ENCODE results near the gene PIGA.

Gene PIGA

DNA sequence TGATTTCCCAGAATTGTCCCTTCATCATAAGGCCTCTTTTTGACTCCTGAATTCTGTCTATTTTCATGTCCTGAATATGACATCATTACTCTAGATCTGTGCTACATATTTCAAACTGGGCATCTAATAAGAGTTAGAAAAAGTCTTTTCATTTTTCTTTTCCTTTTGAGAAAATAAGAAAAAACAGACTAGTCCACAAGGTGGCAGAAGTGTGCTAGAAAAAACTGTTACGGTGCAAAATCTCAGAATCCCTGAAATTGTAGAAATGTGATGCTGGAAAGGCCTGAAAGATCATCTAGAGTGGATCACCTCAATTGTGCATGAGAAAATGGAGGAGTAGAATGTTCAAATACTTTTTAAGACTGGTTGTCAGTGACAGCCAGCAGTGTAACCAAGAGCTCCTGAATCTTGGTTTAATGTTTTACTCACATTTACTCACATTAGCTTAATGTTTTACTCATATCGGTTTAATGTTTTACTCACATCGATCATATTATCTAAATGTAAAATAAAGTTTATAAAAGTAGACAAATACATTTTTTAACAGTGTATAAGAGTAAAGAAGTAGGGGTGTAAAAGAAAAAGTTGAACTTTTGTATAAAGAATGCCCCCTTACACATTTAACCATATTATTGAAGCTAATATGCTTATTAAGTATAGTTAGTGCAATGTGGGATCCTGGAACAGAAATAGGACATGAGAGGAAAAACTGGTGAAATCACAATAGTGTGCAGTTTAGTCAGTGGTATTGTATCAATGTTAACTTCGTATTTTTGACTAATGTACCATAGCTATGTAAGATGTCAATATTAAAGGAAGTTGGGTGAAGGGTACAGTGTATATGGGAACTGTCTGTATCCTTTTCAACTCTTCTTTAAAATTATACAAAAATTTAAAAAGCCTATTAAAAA lies 35.1 kb downstream of the PIGA start:
- ChIA-PET POLR2A (no interaction called here), CTCF (interaction anchor here (0.9 to 1.9 kb wide), 10 partner anchors 8 to 168 kb away, joined by 3 to 9 read pairs (median 4); no protein-coding TSS in a partner anchor)
- no peak for DNase-seq (ENCODE audit: low read depth, low spot score)
- TF ChIP-seq CTCF (IDR thresholded peaks at IDR 0.05; ENCODE audit: insufficient read depth, low read length, missing control alignments) = no peak
- H3K4me3 ChIP-seq (ENCODE audit: low read depth, low read length) = no peak overlapping the region

DNA sequence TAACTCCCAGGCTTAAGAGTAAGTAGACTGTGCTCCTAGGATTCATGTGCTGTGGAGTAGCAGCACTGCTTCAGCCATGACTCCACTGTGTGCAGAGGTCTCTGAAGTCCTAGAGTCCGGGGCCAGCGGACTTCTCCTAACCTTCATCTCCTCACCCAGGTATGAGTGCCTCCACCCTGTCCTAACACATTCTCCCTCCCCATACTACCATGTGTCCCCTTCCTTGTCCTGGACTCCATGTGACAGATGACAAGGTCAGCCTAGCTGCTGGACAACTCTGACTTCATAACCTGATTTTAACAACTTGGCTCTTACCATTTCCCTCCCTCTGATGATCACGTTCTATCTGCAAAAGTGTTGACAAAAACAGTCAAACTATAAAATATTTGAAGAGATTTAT lies 36.5 kb downstream of the PIGA start:
- DNase-seq (ENCODE audit: low read depth, low spot score) = no peak
- TF ChIP-seq CTCF (IDR thresholded peaks at IDR 0.05; ENCODE audit: insufficient read depth, low read length, missing control alignments) = no peak
- CTCF ChIA-PET = no interaction called here
- POLR2A ChIA-PET = no interaction called here
- H3K4me3 ChIP-seq (ENCODE audit: low read depth, low read length) = no peak overlapping the region

DNA sequence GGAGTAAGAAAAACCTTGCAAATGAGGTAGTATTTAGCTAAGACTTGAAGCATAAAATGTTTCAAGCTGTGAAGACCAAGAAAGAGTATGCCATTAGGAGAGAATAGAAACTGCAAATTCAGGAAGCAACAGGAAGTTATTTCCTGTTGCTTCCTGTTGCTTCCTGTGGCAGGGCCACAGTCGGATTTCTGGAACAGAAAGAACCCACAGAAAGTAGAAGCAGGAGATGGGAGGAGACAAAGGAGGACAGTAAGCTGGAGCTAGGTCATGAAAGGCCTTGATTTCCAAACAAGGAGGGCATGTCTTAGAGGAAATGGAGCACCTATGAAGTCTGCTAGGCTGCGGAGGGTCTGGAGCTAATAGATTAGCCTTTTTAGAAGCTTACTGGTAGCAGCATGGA lies 37.1 kb downstream of the PIGA start:
- DNase-seq (ENCODE audit: low read depth, low spot score) = no peak
- no peak for TF ChIP-seq CTCF (IDR thresholded peaks at IDR 0.05; ENCODE audit: insufficient read depth, low read length, missing control alignments)
- H3K4me3 ChIP-seq (ENCODE audit: low read depth, low read length) = no peak overlapping the region
- ChIA-PET POLR2A (no interaction called here), CTCF (no interaction called here)

DNA sequence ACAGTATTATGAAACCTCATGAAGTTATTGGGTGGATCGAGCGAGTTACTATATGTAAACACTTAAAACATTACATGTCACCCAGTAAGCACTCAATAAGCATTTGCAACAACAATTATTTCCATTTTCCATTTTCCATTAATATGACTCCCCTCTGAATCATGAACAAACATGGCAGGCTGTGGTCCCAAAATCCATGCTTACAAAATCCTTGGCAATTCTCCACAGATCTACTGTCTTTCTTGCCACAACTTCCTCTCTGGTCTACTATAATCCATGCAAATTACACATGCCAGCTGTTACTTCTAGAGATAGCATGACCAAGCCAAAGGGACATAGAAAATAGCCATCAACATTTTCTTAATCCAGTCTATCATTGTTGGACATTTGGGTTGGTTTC lies 41.9 kb downstream of the PIGA start:
- CTCF ChIA-PET = no interaction called here
- H3K4me3 ChIP-seq (ENCODE audit: low read depth, low read length) = no peak overlapping the region
- DNase-seq (ENCODE audit: low read depth, low spot score) = no peak
- POLR2A ChIA-PET = no interaction called here
- no peak for TF ChIP-seq CTCF (IDR thresholded peaks at IDR 0.05; ENCODE audit: insufficient read depth, low read length, missing control alignments)

DNA sequence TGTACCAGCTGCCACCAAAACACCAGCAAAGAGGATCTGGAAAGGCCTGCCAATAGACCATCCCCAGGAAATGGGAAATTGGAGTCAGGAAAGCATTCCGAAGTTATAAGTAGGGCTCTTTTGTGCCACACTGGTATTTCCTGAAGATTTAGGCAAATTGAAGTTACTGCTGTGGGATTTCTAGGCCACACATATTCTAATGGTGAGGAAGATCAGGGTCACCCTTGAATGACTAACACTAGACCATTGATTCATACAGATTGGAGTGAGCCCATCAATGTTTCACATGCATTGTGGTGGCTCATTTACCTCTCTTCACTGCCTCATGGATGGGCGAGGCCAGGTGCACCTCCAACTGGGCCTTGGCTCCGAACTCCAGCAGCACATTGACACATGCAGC lies 42.5 kb downstream of the PIGA start:
- ChIA-PET CTCF (no interaction called here), POLR2A (no interaction called here)
- DNase-seq (ENCODE audit: low read depth, low spot score) = no peak
- TF ChIP-seq CTCF (IDR thresholded peaks at IDR 0.05; ENCODE audit: insufficient read depth, low read length, missing control alignments) = no peak
- no peak overlapping the region for H3K4me3 ChIP-seq (ENCODE audit: low read depth, low read length)

- POLR2A ChIA-PET = no interaction called here
- no peak overlapping the region for H3K4me3 ChIP-seq (ENCODE audit: low read depth, low read length)
- no peak for DNase-seq (ENCODE audit: low read depth, low spot score)
- CTCF ChIA-PET = no interaction called here
- no peak for TF ChIP-seq CTCF (IDR thresholded peaks at IDR 0.05; ENCODE audit: insufficient read depth, low read length, missing control alignments)
Observed at GRCh38 chrX:15277604-15278003, 57.7 kb downstream of the PIGA start.

All from AG04449 (cell line).